Activated T-cell treated with anti-CD3 and anti-CD28 coated beads for 1 hour (primary cell): ENCODE data around the gene EDEM3.
"Not testable (repeated sequence)": the region's sequence is repeated elsewhere in the genome, so short reads cannot be mapped to it uniquely, and the experiment has no call there.

ENCODE experiments used
- DNase-seq: peaks from one replicate; pipeline ENCODE4 v3.0.0-alpha.2; 2020; ENCODE audit warnings: low read depth

EDEM3 gene

GRCh38 chr1:184734980-184735379, 19.7 kb downstream of the EDEM3 start:
- DNase-seq, result no peak

GRCh38 chr1:184724843-184725242, 29.8 kb downstream of the EDEM3 start:
- no peak for DNase-seq

- no peak for DNase-seq
Measured at GRCh38 chr1:184716158-184716557, 38.5 kb downstream of the EDEM3 start.

GRCh38 chr1:184709418-184709817, 45.2 kb downstream of the EDEM3 start:
- DNase-seq, result no peak

GRCh38 chr1:184708084-184708676, 46.5 kb downstream of the EDEM3 start:
- DNase-seq, result no peak

GRCh38 chr1:184705271-184705670, 49.4 kb downstream of the EDEM3 start:
- no peak for DNase-seq

GRCh38 chr1:184701816-184702215, 52.8 kb downstream of the EDEM3 start:
- DNase-seq, result no peak

GRCh38 chr1:184698969-184699368, 55.7 kb downstream of the EDEM3 start:
- DNase-seq, result no peak

GRCh38 chr1:184698016-184698415, 56.6 kb downstream of the EDEM3 start:
- DNase-seq, result no peak

GRCh38 chr1:184696403-184696802, 58.3 kb downstream of the EDEM3 start:
- DNase-seq, result no peak

- DNase-seq, result no peak
Measured at GRCh38 chr1:184695023-184695422, 59.6 kb downstream of the EDEM3 start.

GRCh38 chr1:184693011-184693410, 61.6 kb downstream of the EDEM3 start:
- DNase-seq, result no peak

- DNase-seq, result no peak
Measured at GRCh38 chr1:184691719-184692324, 62.8 kb downstream of the EDEM3 start.

- DNase-seq, result no peak
Measured at GRCh38 chr1:184686540-184686939, 68.1 kb downstream of the EDEM3 start.

GRCh38 chr1:184685116-184685515, 69.5 kb downstream of the EDEM3 start:
- DNase-seq, result no peak

GRCh38 chr1:184684285-184685074, 70.2 kb downstream of the EDEM3 start:
- no peak for DNase-seq

- DNase-seq, result no peak
Measured at GRCh38 chr1:184682956-184683355, 71.7 kb downstream of the EDEM3 start.

GRCh38 chr1:184680611-184681225, 73.9 kb downstream of the EDEM3 start:
- DNase-seq, result not testable (repeated sequence)

- DNase-seq, result not testable (repeated sequence)
Measured at GRCh38 chr1:184679472-184679871, 75.2 kb downstream of the EDEM3 start.

- DNase-seq, result no peak
Measured at GRCh38 chr1:184677344-184677743, 77.3 kb downstream of the EDEM3 start.

GRCh38 chr1:184673305-184673704, 81.4 kb downstream of the EDEM3 start:
- no peak for DNase-seq

GRCh38 chr1:184672013-184672726, 82.5 kb downstream of the EDEM3 start:
- no peak for DNase-seq
